Dendritic cell treated with granulocyte-macrophage colony-stimulating factor and Interleukin-4, amounts not matched to agents 40 ng/mL and 50 ng/mL, for 4 days (primary cell): ENCODE data around the gene GPER1.
"Not testable (repeated sequence)": the region's sequence is repeated elsewhere in the genome, so short reads cannot be mapped to it uniquely, and the experiment has no call there.

ENCODE experiments used
- H3K27ac Mint-ChIP-seq: one replicate; pipeline ENCODE4 v1.8.0; 2022; ENCODE audit warnings: mild to moderate bottlenecking, mixed read lengths
- H3K27me3 Mint-ChIP-seq: one replicate; pipeline ENCODE4 v1.8.0; 2022; ENCODE audit warnings: mild to moderate bottlenecking, mixed read lengths
- H3K36me3 Mint-ChIP-seq: one replicate; pipeline ENCODE4 v1.8.0; 2022; ENCODE audit warnings: low read depth, mixed read lengths
- H3K4me1 Mint-ChIP-seq: one replicate; pipeline ENCODE4 v1.8.0; 2022; ENCODE audit warnings: low read depth, mixed read lengths
- H3K4me3 Mint-ChIP-seq: one replicate; pipeline ENCODE4 v1.8.0; 2022; ENCODE audit warnings: mild to moderate bottlenecking, moderate library complexity, mixed read lengths
- H3K9me3 Mint-ChIP-seq: one replicate; pipeline ENCODE4 v1.8.0; 2022; ENCODE audit warnings: mixed read lengths
- intact Hi-C: fragments of 100-400 bp; cut with micrococcal nuclease; formaldehyde crosslinking; loops from one replicate; pipeline ENCODE4 v1.15.0; 2022

The GPER1 gene

GRCh38 chr7:1114088-1114487, 26.2 kb downstream of the GPER1 start:
- H3K27me3 Mint-ChIP-seq: no peaks in the 10 kb centered on the region
- no peak overlapping the region for H3K4me3 Mint-ChIP-seq
- H3K4me1 Mint-ChIP-seq: no peaks in the 10 kb centered on the region
- no peaks in the 10 kb centered on the region for H3K36me3 Mint-ChIP-seq
- intact Hi-C loops: no loop called here
- H3K27ac Mint-ChIP-seq: no peak overlapping the region
- peaks cover 11% of the 10 kb centered on the region for H3K9me3 Mint-ChIP-seq

DNA sequence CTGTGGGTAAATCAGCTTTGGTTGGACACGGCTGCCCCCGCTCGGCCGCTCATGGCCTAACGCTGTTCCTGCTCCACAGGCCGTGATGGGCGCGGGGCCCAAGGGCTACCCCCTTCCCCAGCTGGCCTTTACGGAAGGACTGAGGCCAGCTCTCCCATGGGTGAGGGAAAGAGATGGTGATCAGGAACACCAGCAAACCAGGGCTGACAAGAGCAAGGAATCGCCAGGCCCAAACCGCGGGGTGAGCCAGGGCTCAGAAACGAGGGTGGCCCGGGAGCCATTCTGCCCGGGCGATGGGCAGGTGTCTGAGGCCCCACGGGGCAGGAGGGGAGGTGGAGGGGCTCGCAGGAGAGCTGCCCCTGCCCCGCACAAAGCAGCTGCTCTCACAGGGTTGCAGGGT, 26.6 kb downstream of the GPER1 start:
- intact Hi-C loops: no loop called here
- Mint-ChIP-seq H3K36me3 (no peaks in the 10 kb centered on the region), H3K9me3 (peaks cover 11% of the 10 kb centered on the region), H3K27me3 (no peaks in the 10 kb centered on the region), H3K4me1 (no peaks in the 10 kb centered on the region), H3K27ac (no peak overlapping the region), H3K4me3 (no peak overlapping the region)

GRCh38 chr7:1115171-1116045, 27.5 kb downstream of the GPER1 start:
- intact Hi-C loops, H3K27ac Mint-ChIP-seq, H3K4me1 Mint-ChIP-seq, H3K4me3 Mint-ChIP-seq, H3K36me3 Mint-ChIP-seq, H3K27me3 Mint-ChIP-seq: not testable (repeated sequence)
- peaks cover 11% of the 10 kb centered on the region for H3K9me3 Mint-ChIP-seq

DNA sequence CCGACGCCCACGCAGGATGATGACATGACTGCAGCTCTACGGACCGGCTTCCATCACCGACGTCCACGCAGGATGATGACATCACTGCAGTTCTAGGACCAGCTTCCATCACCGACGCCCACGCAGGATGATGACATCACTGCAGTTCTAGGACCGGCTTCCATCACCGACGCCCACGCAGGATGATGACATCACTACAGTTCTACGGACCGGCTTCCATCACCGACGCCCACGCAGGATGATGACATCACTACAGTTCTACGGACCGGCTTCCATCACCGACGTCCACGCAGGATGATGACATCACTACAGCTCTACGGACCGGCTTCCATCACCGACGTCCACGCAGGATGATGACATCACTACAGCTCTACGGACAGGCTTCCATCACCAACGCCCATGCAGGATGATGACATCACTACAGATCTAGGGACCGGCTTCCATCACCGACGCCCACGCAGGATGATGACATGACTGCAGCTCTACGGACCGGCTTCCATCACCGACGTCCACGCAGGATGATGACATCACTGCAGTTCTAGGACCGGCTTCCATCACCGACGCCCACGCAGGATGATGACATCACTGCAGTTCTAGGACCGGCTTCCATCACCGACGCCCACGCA, 28.6 kb downstream of the GPER1 start:
- H3K4me3 Mint-ChIP-seq, intact Hi-C loops, H3K27ac Mint-ChIP-seq: not testable (repeated sequence)

GRCh38 chr7:1117321-1117928, 29.5 kb downstream of the GPER1 start:
- Mint-ChIP-seq H3K27ac (no peak overlapping the region), H3K36me3 (no peaks in the 10 kb centered on the region), H3K4me1 (peaks cover 2% of the 10 kb centered on the region), H3K4me3 (no peak overlapping the region), H3K27me3 (no peaks in the 10 kb centered on the region), H3K9me3 (peaks cover 11% of the 10 kb centered on the region)
- intact Hi-C loops: no loop called here

More for the DNA sequence above, 28.6 kb downstream of the GPER1 start:
- not testable (repeated sequence) for H3K27me3 Mint-ChIP-seq, H3K4me1 Mint-ChIP-seq, H3K36me3 Mint-ChIP-seq
- H3K9me3 Mint-ChIP-seq: peaks cover 11% of the 10 kb centered on the region

- Mint-ChIP-seq H3K4me1 (peaks cover 5% of the 10 kb centered on the region), H3K27me3 (no peaks in the 10 kb centered on the region), H3K36me3 (no peaks in the 10 kb centered on the region), H3K9me3 (peaks cover 11% of the 10 kb centered on the region), H3K27ac (no peak overlapping the region), H3K4me3 (no peak overlapping the region)
- intact Hi-C loops: no loop called here
Measured at GRCh38 chr7:1119201-1119600, 31.3 kb downstream of the GPER1 start.

DNA sequence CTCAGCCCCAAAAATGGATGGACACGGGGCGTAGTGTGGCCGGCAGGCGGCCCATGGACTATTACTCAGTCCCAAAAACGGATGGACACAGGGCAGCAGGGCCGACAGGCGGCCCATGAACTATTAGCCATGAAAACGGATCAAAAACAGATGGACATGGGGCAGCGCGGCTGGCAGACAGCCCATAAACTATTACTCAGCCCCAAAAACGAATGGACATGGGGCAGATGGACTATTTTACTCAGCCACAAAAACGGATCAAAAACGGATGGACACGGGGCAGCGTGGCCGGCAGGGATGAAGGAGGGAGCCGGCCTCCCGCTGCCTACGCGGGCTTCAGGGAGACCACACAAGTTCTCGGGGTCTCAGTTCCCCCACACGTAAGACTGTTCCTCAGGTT, 32.9 kb downstream of the GPER1 start:
- Mint-ChIP-seq H3K36me3 (no peaks in the 10 kb centered on the region), H3K27ac (no peak overlapping the region), H3K9me3 (peaks cover 5% of the 10 kb centered on the region), H3K27me3 (no peaks in the 10 kb centered on the region), H3K4me3 (no peak overlapping the region), H3K4me1 (peaks cover 5% of the 10 kb centered on the region)
- intact Hi-C loops: no loop called here

DNA sequence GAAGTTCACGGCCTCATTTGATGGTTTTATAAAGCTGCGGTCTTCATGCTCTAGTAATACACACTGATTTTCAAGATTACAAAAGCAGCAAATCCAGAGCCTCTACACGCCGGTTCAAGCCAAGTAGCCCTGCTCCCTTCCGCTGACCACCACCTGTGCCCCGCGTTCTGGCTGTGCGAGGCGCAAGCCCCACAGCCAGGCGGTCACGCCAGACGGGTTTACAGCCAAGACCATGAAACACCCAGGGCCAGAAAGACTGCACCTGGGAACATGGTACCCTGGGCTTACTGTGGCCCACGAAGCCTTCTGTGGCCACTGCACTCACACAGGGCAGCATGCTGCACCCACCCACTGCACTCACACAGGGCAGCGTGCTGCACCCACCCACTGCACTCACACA, 33.6 kb downstream of the GPER1 start:
- intact Hi-C loops: no loop called here
- Mint-ChIP-seq H3K27ac (no peak overlapping the region), H3K36me3 (no peaks in the 10 kb centered on the region), H3K27me3 (no peaks in the 10 kb centered on the region), H3K4me3 (no peak overlapping the region), H3K4me1 (peaks cover 5% of the 10 kb centered on the region), H3K9me3 (no peaks in the 10 kb centered on the region)

DNA sequence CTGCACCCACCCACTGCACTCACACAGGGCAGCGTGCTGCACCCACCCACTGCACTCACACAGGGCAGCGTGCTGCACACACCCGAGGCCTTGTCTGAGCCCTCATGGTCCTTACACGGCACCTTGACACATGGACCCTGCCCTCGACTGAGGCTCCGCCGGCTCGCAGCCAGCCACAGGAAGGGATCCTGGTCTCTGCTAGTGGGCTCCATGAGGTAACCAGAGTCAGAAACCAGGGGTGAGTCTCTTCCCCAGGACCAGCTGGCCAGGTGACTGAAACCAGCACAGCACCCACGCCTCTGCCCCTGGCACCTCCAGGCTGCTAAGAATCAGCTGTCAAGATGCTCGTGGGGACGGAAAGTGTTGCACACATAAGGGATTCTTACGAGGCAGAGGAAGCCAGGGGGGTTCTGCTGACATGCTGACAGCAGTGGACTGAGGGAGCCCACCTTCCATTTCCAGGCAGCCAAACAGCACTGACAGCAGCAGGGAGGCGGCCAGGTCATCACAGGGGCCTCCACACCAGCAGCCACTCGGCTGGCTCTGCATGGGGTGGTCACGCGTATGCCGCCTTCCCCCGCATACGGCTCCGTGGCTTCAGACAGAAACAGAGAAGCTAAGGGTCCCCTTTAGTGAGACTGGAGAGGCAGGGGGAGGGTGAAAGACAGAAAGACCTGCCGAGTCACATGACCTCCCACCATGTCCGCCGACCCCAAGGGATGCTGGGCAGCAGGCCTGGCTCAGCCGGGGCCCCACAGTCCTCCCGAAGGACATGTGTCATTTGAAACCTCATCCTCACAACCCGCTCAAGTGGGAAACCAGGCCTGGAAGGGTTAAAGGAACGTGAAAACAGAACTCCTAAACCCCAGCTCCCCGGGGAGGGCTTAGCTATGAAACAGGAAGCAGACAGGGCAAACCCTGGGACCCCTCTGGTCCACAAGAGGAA, 34.2 kb downstream of the GPER1 start:
- H3K9me3 Mint-ChIP-seq: no peaks in the 10 kb centered on the region
- no peaks in the 10 kb centered on the region for H3K27me3 Mint-ChIP-seq
- no peak overlapping the region for H3K4me3 Mint-ChIP-seq
- intact Hi-C loops: no loop called here
- H3K36me3 Mint-ChIP-seq: no peaks in the 10 kb centered on the region
- H3K4me1 Mint-ChIP-seq: peaks cover 5% of the 10 kb centered on the region
- H3K27ac Mint-ChIP-seq: no peak overlapping the region

DNA sequence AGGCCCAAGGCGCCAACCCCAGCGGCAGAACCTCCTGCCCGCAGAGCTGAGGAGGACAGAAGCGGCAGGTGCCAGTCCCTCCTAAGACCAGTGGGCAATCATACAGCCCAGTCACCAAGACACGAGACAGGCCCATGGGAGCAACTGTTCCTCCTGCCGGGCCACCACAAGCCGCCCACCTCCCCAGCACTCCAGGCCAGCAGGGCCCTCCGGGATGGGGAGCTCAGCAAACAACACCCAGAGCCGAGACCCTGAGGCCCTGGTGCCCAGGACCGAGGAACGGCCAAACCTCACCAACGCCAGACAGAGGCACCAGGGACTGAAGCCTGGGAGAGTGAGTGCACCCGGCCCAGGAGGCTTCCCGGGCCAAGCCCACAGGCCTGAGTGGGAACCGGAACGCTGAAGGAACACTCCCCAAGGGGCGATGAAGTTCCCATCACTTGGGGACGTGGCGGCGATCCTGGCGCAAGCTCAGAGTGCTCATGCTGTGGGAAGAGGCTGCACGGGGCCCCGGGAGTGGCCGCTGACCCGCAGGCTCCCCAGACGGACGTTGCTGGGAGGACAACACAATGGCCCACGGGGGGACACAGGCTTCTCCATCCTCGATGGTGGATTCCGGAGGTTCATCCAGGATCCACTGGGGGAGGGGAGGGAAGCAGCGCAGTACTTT, 35.1 kb downstream of the GPER1 start:
- peaks cover 5% of the 10 kb centered on the region for H3K4me1 Mint-ChIP-seq
- no peak overlapping the region for H3K27ac Mint-ChIP-seq
- no peaks in the 10 kb centered on the region for H3K9me3 Mint-ChIP-seq
- H3K4me3 Mint-ChIP-seq: no peak overlapping the region
- no peaks in the 10 kb centered on the region for H3K36me3 Mint-ChIP-seq
- no peaks in the 10 kb centered on the region for H3K27me3 Mint-ChIP-seq
- intact Hi-C loops: no loop called here

DNA sequence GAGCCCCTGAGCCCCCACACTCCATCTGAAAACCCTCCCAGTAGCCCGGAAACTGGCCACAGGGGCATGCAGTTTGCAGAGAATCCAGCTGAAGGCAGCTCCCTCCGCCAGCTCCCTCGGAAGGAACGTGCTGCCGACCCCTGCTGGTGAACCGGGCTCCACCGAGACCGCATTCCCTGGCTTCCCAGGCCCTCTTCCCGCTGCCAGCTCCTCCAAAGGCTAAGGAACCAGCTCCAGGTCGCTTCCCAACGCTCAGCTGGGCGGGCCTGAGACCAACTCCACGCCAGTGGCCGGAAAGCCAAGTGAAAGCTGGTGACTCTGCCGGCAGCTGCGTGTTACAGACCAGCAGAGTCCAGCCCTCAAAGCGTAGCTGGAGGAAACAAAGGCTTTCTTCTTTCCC, 35.8 kb downstream of the GPER1 start:
- no peaks in the 10 kb centered on the region for H3K27me3 Mint-ChIP-seq
- intact Hi-C loops: no loop called here
- no peak overlapping the region for H3K27ac Mint-ChIP-seq
- H3K9me3 Mint-ChIP-seq: no peaks in the 10 kb centered on the region
- H3K4me3 Mint-ChIP-seq: no peak overlapping the region
- peaks cover 5% of the 10 kb centered on the region for H3K4me1 Mint-ChIP-seq
- no peaks in the 10 kb centered on the region for H3K36me3 Mint-ChIP-seq

GRCh38 chr7:1124164-1124563, 36.3 kb downstream of the GPER1 start:
- Mint-ChIP-seq H3K36me3 (no peaks in the 10 kb centered on the region), H3K4me1 (peaks cover 5% of the 10 kb centered on the region), H3K4me3 (no peak overlapping the region), H3K27me3 (no peaks in the 10 kb centered on the region), H3K27ac (no peak overlapping the region), H3K9me3 (no peaks in the 10 kb centered on the region)
- intact Hi-C loops: no loop called here

GRCh38 chr7:1124816-1125602, 37.1 kb downstream of the GPER1 start:
- H3K27ac Mint-ChIP-seq: no peak overlapping the region

More at GRCh38 chr7:1124816-1125602, 37.1 kb downstream of the GPER1 start:
- no peaks in the 10 kb centered on the region for H3K36me3 Mint-ChIP-seq
- H3K9me3 Mint-ChIP-seq: no peaks in the 10 kb centered on the region
- no peaks in the 10 kb centered on the region for H3K27me3 Mint-ChIP-seq
- peaks cover 5% of the 10 kb centered on the region for H3K4me1 Mint-ChIP-seq
- no peak overlapping the region for H3K4me3 Mint-ChIP-seq
- intact Hi-C loops: no loop called here
